GM10248 (cell line): Measurements from ENCODE around the gene TSSC4.

Source experiments
- CTCF ChIA-PET: fragments of 300-600 bp; sonication (Branson Sonifier 250); formaldehyde crosslinking; extraction: SDS; loops from one replicate; lab custom pipeline; 2021; ENCODE audit warnings: antibody characterized with exemption; lab: Yijun Ruan, JAX
- POLR2A ChIA-PET: fragments of 350-650 bp; sonication (Branson Sonifier 250); formaldehyde crosslinking; extraction: SDS; loops from one replicate; lab custom pipeline; 2020; ENCODE audit warnings: antibody characterized with exemption; lab: Yijun Ruan, JAX
- DNase-seq: peaks from one replicate; pipeline ENCODE4 v3.0.0; 2012; ENCODE audit errors: extremely low spot score
- CTCF ChIP-seq: IDR thresholded peaks from 2 replicates; pipeline ENCODE4 v1.5.1; 2012; ENCODE audit warnings: mild to moderate bottlenecking, low read depth; ENCODE audit errors: extremely low read depth, missing control alignments, control extremely low read depth

TSSC4 gene

GRCh38 chr11:2358754-2359442 is 41.7 kb upstream of the TSSC4 start:
- DNase-seq, result no peak
- TF ChIP-seq CTCF, result no peak
- POLR2A ChIA-PET, result no interaction called here
- CTCF ChIA-PET, result interaction anchor here (2.0 kb wide), 1 partner anchor 53 kb away, joined by 7 read pairs; no protein-coding TSS in a partner anchor

GRCh38 chr11:2359557-2359956 is 41.0 kb upstream of the TSSC4 start:
- POLR2A ChIA-PET, result interaction anchor here (1.1 kb wide), 1 partner anchor 19 kb away, joined by 4 read pairs; no protein-coding TSS in a partner anchor
- DNase-seq, result no peak
- no peak for TF ChIP-seq CTCF

GRCh38 chr11:2360081-2360642 is 40.4 kb upstream of the TSSC4 start:
- POLR2A ChIA-PET, result interaction anchor here (1.1 kb wide), 1 partner anchor 18 kb away, joined by 4 read pairs; no protein-coding TSS in a partner anchor
- no peak for DNase-seq
- no peak for TF ChIP-seq CTCF
- CTCF ChIA-PET, result interaction anchor here (2.0 kb wide), 1 partner anchor 55 kb away, joined by 7 read pairs; no protein-coding TSS in a partner anchor

More at GRCh38 chr11:2359557-2359956, 41.0 kb upstream of the TSSC4 start:
- CTCF ChIA-PET, result interaction anchor here (2.0 kb wide), 1 partner anchor 54 kb away, joined by 7 read pairs; no protein-coding TSS in a partner anchor

DNA sequence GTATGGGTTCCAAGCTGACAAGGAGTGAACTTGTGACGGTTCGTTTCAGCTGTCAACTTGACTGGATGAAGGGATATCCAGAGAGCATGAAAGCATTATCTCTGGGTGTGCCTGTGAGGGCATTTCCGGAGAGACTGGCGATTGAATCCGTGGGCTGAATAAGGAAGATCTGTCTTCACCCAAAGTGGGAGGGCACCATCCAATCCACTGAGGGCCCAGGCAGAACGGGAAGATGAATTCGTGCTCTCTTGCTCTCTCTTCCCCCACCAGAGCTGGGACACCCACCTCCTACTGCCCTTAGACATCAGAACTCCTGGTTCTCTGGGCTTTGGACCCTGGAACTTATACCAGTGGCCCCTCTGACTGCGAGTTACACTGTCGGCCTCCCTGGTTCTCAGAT is 39.0 kb upstream of the TSSC4 start:
- TF ChIP-seq CTCF, result no peak
- ChIA-PET POLR2A (no interaction called here), CTCF (interaction anchor here (1.6 kb wide), 1 partner anchor 39 kb away, joined by 3 read pairs; the partner anchor contains the start of gene TSSC4)
- no peak for DNase-seq

DNA sequence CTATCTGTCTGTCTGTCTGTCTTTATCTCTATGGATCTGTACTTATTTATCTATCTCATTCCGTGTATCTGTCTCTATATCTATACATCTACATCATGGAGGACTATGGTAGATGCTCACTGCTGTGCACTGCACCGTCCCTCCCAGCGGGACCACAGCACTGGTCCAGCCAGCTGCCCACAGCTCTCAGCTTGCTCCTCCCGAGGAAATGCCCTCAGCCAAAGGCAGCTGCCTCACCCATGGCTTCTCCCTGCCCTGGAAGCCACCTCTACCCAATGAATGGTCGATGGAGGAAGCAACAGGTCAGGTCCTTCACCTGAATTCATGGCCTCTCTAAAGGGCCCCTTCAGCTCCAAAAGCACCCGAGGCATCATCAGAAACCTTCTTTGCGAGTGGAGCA is 38.1 kb upstream of the TSSC4 start:
- ChIA-PET POLR2A (no interaction called here), CTCF (interaction anchor here (1.3 to 1.6 kb wide), 2 partner anchors 38 to 57 kb away, joined by 3 read pairs; partner anchors contain the start of gene TSSC4)
- no peak for TF ChIP-seq CTCF
- DNase-seq, result no peak

- TF ChIP-seq CTCF, result no peak
- POLR2A ChIA-PET, result no interaction called here
- CTCF ChIA-PET, result interaction anchor here (1.0 to 1.6 kb wide), 3 partner anchors 38 to 58 kb away, joined by 3 read pairs; partner anchors contain the start of gene TSSC4
- DNase-seq, result no peak
These were observed 37.4 kb upstream of the TSSC4 start for GRCh38 chr11:2363130-2363529.
